Left renal cortex interstitium (tissue), 4 donors: ENCODE results near the gene LEF1. TPM values are rescaled to one million over a fixed set of nuclear protein-coding genes. Genes with fewer than 3 reads are reported as not detected.

ENCODE experiments used
- DNase-seq, 4 donors: peaks; one replicate each; pipeline ENCODE4 v3.0.0-alpha.2; 2013; ENCODE audit warnings: low read depth in 4 of 4, low spot score in 2 of 4, missing footprints in 1 of 4
- polyA plus RNA-seq, 4 donors: library from polyadenylated mRNA; unstranded; fragments of 120-200 nt; gene quantifications; one replicate each; pipeline ENCODE4 v1.2.1, GENCODE V29; 2013; ENCODE audit not compliant: insufficient read length in 4 of 4

Gene LEF1
- polyA plus RNA-seq, 4 donors = 65.2 to 76.9 (median 71.2) TPM

DNA sequence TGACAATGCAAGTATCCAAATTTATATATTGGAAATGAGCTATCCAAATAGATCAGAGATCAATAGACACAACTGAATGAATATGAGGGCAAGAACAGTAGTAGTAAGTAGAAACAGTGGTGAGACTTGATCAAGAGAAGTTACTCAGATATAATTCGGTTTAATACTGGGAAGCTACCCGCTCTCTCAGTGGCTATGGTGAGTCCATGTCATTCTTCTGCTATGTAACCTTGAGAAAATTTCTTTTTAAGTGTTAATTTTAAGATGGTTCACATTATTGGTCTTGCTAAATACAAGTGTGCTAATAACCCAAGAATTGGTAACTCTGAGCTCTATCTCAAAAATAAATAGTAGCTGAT is 53.6 kb downstream of the LEF1 start:
- DNase-seq = no peak

DNA sequence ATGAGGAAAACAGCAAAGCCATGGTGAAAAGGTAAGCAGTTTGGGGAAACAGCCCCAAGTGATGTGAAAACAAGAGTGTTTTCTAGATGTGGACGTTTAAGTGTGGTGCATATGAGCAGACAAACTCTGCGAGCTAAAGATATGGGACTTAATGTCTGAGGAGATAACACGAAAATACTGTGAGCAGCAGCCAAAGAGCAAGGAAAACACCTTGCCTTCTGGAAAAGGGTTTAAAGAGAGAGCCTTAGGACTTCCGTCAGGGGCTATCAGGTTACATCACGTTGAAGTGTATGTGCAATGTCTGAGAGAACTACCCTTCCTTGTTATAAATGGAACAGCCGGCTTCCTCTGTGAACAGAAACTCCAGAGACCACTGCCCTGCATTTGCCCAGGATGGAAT is 54.2 kb downstream of the LEF1 start:
- no peak for DNase-seq

DNA sequence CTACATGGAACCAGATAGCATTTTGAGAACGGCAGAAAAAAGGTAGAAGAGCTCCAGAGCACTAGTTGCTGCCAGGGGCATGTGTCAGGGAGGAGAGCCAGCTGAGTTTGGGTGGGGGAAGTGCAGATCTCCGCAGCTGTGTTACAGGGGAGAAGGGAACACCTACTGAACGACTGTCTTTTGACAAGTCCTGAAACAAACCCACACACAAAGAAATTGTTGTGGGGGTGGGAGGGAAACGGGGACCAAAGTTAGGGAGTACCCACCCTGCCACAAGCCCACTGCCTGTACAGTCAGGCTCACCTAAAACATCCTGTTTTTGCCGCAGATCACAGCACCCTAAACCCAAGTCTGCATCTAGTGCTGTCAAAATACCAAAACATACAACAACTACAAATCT is 55.5 kb downstream of the LEF1 start:
- DNase-seq = no peak

DNA sequence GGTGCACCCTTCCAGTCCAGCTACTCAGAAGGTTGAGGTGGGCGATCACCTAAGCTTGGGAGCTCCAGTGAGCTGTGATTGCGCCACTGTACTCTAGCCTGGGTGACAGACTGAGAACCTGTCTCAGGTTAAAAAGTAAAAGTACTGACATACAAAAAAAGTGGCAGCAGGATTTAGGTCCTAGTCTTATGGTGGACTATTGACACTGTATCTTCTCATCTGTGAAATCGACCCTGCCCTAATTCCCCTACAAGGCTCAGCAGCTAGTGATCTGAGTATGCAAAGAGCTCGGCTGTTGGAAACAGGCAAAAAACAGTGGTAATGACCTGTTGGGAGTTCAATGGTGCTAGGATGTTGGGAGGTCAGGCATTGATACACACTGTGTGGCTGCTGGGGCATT is 57.0 kb downstream of the LEF1 start:
- no peak for DNase-seq

DNA sequence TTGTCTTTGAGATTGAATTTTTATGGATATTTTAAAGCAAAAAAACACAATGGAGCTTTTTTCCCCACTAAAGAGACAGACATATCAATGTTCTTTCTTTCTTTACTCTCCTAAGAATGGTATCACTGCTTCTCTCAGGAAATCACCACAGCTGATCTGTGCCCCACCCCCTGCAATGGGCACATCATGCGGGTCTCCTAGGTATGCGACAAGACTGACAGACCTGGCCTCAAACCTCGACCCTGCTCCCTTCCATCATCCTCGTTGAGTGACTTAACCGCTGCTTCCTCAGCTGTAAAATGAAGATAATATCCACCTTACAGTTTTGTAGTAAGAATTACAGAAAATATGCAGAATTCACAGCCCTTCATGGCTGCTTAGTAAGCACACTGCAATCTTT is 58.3 kb downstream of the LEF1 start:
- DNase-seq = no peak

DNA sequence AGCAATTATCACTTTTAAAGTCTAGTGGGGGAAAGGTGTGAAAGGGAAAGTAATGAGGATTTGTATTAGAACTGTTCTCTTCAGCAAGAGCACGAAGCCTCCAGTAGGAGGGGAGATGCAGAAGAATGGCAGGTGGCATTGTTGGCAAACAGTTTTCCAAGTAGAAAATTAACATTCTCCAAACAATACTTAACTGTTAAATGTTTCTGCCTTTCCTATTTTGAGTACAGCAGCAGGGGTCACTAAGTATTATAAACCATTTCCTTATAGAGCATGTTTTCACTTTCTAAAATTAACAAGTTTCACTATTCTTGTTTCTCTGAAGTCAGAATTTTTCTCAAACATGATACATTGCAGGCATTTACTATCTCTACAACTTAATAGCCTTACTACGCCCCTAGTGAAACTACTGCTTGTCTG is 58.7 kb downstream of the LEF1 start:
- DNase-seq = no peak

DNA sequence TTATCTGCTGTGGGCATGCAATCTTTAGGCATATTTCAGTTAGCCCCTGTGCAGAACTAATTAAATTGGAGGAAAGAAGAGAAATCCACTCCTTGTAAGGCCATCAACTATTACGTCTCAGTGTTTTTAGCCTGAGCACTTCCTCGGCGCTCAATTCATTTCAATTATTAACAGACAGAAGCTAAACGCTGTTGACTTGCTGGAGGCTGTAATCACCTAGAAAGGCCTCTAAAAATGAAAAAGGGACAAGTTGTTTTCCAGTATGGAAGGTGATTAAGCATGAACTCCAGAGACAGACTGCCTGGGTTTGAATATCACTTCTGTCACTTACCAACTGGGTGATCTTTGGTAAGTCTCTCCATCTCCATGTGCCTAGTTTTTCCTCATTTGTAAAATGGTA is 59.6 kb downstream of the LEF1 start:
- no peak for DNase-seq

DNA sequence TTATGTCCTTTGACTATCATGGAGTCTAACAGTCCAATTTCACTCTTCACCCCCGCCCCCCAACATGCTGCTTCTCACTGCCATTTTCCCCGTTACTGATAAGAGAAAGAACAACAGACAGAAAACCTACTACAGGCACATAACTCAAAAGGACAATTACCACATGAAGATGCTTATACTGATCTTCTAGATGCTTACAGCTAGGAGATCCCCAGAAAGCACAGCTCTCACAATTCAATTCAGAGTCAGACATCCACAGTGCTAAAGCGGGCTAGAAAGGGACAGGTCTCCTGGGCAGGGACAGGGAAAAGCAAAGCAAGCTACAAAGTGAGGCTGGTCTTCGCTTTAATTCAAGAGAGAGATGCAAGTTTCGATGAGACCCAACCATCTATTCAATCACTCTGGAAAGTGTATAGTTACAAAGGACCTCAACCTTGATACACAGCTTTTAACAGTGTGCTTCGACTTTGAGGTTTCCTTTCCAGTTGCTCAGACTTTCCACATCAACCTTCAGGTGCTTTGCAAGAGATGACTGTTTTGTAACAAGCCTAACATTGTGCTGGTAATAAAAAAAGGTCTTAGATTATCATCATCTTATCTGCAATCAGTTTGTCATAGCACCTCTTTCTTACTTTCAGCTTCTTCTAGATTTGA is 60.9 kb downstream of the LEF1 start:
- DNase-seq = no peak

DNA sequence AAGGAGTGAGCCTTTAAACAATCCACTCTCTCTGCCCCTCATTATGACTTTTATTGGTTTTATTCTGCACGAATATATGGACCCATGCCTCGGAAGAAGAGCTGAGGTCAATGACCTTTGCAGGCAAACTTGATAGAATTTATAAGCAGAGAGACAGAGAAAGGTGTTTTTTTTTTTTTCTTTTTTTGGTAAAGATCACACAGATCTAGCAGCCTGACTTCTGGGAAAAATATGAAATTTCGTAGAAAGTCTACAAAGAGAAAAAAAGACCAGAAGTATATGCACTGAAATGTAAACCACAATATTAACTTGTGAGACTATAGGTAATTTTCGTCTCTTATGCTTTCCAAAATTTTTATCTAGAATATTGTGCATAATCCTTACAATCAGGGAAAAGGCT is 61.6 kb downstream of the LEF1 start:
- DNase-seq = no peak

DNA sequence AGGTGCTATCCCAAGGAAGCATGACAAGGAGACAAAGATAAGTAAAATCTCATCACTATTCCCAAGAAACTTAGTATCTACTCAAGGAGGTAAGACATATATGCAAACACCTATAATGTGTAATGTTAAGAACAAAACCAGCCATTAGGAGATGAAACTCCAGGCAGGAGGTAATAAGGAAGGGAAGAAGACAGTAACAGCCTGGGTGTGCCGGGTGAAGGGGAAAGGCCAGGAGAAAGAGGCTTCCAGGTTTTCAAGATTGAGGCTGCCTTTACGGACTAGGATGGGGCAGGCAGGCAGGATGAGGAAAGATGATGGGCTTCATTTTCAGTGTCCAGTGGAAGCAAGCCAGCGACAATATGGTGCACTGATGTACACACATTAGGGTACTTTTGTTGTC is 62.5 kb downstream of the LEF1 start:
- DNase-seq = no peak

DNA sequence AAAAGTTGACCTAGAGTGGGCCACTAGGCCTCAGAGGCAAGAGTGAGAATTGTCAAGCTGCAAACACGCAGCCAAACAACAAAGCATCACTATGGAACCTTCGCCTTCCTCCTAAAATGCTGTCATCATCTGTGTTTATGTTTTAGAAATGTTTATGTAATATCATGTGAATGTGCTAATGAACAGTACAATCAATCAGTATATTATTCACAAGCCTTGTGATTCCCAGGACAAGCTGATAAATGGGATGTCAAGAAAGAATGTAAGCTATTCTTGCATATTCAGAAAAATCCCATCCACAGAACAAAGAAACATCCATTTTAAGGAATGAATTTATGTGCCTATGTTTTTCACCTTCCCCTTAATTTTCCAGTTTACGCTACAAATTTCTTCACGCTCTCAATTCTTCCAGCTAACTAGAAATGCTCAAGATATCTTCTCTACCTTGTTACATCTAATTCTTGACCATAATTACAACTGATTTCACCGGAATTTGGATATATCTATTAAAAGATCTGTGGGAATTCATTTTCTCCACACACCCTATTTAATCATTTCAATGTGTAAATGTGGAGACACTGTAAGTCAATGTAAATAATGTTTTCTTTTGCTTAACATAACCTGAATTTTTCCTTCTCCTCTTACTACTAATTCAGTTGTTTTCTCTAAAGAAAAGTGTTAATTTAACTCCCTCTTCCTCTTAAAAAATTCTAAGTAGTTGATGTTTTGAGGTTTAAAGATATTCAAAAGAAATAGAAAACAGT is 65.5 kb downstream of the LEF1 start:
- no peak for DNase-seq

DNA sequence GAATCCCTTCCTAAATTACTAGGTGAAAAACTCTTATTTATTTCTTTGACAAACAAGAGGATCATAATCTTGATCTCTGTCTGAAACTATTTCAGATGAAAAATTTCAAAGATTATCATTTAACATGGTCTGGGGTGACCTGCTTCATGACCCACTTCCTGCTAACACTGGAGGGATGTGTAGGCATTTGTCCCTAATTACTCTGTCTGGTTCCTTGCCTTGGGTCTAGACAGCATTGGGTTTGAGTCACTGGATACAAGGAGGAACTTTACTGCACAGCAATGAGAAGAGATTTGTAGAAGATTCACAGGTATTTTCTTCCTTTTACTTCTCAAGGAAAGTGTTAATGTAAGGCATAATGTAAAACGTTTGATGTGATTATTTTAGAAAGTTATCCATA is 67.9 kb downstream of the LEF1 start:
- DNase-seq = no peak

DNA sequence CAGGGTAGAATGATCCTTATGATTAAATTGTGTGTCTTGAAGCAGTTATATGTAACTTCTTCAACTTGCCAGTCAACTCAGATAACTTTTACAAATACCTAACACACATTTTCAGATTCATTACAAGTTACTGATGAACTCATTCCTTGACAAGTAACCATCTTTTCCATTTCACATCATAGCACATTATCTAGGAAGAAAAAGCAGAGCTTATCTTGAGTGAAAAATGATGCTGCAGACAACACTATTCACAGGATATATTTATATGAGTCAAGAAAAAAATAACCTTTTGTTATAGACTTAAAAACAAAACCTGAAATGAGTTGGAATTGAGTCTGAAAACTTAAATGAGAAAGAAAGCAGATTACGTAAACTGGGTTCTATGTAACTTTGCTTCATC is 68.9 kb downstream of the LEF1 start:
- no peak for DNase-seq

DNA sequence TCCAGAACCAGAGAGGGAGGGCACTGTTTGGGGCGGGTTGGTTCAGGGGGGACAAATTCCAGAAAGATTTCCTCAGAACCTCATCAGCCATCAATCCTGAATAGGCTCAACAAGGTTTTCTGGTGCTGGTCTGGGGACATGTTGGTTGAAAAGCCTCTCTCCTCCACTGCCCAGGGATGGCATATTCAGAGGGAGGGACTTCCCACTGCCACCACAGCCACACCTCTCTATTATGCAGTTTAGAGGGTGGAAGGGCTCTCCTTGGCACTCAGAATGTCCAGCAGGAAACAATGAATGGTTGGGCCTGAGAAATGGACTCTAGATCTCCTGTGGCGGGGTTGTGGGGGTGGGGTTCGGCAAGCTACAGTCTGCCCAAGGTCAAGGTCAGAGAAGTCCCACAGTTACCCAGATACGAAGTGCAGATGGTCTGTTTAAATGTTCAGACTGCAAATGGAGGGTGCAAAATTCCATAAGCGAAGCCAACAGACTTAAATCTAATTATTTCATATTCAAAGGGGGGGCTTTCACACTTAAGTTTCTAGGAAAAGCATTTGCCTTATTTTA is 70.7 kb downstream of the LEF1 start:
- no peak for DNase-seq

DNA sequence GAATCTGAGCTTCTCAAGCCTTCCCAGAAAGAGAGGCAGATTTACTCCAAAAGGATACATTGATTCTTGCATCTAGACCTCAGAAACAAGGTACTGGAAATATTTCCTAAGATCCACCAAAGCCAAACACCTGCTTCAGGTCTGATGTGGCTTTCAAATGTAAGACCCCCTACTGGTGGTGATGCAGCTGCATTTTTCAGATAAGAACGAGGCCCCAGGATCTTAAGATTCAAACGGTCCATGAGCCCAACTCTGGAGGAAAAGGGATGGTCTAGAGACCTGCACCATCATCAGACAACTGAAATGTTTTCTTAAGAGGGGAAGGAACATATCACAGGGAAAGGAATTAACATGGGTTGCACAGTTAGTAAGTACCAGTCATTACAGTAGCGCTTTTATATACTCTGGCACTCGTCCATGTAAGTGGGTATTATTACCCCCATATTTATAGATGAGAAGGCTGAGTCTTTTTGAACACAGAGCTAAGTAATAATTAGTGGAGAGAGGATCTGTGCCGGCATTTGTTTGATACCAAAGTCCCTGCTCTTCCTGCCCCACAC is 73.7 kb downstream of the LEF1 start:
- DNase-seq = no peak

DNA sequence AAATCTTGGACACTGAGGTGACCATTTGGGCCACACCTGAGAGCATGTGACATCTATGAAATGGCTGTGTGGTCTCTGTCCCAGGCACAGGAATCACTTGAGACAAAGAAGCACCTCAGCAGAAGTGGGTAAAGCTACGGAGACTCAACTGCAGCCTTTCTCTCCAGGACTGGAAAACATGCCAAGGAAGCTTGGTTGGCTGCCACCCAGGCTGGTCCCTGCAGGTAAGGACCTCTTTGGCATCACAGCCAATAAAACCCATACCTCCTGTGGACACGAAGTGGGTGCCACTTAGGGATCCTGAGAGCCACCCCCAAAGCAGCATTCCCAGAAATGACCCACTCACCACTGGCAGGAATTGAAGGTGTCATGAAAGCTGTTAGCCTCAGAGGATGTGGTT is 74.6 kb downstream of the LEF1 start:
- DNase-seq = no peak

DNA sequence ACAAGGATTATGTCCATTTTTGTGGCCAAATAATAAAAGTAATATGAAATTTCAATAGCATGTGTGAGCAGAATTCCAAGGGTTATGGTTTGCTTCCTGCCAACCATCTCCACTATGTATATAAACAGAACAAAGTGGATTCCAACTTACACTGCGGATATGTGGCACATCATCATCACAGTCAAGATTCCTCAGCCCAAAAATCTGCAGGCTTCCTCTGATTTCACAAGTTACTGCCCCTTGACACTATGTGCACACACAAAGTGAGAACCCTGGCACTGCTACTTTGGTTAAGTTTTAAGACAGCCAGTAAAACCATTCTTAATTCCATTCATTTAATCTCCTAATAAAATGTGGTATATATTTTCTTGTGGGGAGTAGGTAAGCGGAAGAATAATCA is 76.4 kb downstream of the LEF1 start:
- DNase-seq = no peak

DNA sequence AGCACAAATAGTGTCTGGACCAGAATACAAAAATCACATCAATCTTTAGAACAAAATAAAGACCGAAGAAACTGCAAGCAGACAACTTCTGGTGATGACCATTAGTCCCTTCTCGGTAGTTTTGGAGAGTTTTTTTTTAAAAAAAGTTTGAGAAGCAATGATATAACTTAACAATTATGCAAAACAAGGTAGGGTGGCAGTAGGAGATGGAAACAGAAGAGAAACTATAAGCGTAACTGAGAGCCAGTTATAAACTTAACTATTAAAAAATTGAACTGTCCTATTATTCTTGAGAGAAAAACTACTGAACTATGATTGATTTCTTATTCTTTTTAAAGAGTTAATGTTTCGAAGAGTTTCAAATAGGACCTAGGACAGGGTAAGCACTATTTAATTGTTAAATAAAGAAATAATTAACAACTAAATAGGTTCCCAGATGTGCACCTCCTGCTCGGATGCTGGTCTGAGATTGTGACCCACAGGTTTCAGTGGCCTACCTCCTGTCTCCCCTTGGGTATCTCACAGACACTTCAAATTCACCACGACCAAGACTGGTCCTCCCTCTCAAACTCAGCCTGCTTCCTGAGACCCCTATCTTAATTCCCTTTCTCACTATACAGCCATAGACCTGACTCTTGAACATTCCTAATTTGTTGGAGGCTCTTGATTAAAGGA is 81.3 kb downstream of the LEF1 start:
- no peak for DNase-seq

DNA sequence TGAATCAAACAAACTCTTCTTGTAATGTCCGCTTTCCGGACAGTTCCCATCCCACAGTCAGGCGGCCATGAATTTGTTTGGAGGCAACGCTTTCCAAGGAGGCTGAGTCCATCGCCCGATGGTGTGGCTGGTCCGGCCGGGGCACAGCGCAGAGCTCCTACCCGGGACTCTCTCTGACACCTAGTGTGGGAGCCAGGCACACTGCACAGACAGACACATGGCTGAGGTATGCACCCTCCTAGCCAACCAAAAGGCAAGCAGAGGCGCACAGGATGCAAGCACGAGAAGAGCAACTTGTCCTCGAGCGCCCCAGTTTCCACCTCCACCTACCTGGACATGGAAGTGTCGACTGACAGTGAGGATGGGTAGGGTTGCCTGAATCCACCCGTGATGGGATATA is 87.5 kb downstream of the LEF1 start:
- DNase-seq = no peak

DNA sequence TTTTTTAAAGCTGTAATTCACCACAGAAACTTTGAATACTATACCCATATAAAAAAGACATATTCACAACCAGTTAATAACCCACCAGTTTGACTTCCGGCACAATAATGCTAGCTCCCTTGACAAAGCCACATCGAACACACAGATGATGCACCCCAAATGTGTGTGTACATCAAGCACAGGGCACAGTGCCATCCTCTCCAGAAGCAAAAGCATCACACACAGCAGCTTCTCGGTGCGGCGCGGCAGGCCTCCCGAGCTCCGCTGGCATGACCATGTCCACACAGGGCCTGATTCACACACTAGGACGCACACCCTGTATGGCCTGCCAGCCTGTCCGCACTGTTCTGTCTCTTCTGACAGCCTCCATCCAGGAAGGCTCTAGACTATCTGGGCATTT is 88.0 kb downstream of the LEF1 start:
- no peak for DNase-seq

DNA sequence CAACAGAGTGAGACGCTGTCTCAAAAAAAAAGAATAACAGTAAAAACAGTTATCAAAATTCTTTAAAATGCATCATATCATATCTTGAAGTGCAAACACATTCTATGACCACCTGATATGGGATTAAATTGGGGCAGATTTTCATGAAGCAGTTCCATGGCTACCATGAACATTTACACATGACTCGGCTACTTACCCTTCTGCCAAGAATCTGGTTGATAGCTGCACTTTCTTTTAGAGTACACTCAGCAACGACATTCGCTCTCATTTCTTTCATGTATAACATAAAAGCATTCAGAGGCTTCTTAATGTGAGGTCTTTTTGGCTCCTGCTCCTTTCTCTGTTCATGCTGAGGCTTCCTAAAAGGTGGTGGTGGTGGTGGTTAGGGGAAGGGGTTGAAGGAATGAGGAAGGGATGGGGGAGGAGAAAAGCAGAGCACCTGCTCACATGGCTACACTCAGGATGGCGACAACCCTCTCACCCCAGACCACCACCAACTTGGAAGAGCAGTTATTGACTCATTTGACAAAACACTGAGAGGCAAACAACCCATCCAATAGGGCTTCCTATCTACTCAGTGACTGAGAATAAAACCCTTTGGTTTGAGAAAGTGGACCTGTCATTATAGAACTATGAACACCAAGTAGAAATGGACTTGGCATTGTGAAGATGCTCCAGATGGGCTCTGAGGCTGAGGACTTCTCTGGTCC is 90.6 kb downstream of the LEF1 start:
- DNase-seq = no peak
